Measurements from ENCODE around the gene TBC1D10B.

DNA sequence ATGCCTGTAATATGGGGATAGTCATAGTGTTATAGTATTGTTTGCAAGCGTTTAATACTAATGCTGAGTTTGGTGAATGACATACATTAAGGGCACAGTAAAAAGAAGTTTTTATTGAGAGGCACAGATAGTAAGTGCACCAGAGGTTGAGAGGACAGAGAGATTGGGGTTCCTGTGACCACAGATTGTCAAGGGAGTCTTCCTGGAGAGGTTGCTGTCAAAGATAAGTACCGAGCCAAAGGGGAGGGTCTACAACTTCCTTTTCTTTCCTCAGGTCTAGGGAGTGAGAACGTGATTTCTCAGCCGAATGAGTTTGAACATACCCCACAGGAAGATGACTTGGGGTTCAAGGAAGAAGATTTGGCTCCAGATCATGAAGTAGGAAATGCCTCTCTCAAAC lies 26.8 kb upstream of the TBC1D10B start:
- TF ChIP-seq GABPA (IDR thresholded peaks at IDR 0.05; ENCODE audit: borderline replicate concordance, insufficient read depth, low read length) (no peak), MAFK (IDR thresholded peaks at IDR 0.05; ENCODE audit: low read depth, low read length) (no peak), TCF12 (IDR thresholded peaks at IDR 0.05; ENCODE audit: low read depth, low read length) (no peak), CHD2 (IDR thresholded peaks at IDR 0.05; ENCODE audit: low read length) (no peak), CEBPB (IDR thresholded peaks at IDR 0.05; ENCODE audit: low read depth, low read length) (no peak), BCL11A (IDR thresholded peaks at IDR 0.05; ENCODE audit: low read depth in 2 of 2, low read length in 2 of 2) (no peak), EGR1 (IDR thresholded peaks at IDR 0.05; ENCODE audit: borderline replicate concordance, low read depth, low read length) (no peak)
- TF ChIP-seq, protein P1, sequence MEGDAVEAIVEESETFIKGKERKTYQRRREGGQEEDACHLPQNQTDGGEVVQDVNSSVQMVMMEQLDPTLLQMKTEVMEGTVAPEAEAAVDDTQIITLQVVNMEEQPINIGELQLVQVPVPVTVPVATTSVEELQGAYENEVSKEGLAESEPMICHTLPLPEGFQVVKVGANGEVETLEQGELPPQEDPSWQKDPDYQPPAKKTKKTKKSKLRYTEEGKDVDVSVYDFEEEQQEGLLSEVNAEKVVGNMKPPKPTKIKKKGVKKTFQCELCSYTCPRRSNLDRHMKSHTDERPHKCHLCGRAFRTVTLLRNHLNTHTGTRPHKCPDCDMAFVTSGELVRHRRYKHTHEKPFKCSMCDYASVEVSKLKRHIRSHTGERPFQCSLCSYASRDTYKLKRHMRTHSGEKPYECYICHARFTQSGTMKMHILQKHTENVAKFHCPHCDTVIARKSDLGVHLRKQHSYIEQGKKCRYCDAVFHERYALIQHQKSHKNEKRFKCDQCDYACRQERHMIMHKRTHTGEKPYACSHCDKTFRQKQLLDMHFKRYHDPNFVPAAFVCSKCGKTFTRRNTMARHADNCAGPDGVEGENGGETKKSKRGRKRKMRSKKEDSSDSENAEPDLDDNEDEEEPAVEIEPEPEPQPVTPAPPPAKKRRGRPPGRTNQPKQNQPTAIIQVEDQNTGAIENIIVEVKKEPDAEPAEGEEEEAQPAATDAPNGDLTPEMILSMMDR (IDR thresholded peaks at IDR 0.05; ENCODE audit: control extremely low read depth in 1 of 3, insufficient read depth in 1 of 3, low read depth in 1 of 3, low read length in 3 of 3) = no peak
- TF ChIP-seq, protein P2, sequence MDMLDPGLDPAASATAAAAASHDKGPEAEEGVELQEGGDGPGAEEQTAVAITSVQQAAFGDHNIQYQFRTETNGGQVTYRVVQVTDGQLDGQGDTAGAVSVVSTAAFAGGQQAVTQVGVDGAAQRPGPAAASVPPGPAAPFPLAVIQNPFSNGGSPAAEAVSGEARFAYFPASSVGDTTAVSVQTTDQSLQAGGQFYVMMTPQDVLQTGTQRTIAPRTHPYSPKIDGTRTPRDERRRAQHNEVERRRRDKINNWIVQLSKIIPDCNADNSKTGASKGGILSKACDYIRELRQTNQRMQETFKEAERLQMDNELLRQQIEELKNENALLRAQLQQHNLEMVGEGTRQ (IDR thresholded peaks at IDR 0.05; ENCODE audit: low read length) = no peak
- TF ChIP-seq, protein P3, sequence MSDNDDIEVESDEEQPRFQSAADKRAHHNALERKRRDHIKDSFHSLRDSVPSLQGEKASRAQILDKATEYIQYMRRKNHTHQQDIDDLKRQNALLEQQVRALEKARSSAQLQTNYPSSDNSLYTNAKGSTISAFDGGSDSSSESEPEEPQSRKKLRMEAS (IDR thresholded peaks at IDR 0.05) = no peak
